ENCODE results near the gene B4GALT6. TPM values are rescaled to one million over a fixed set of nuclear protein-coding genes. Genes with fewer than 3 reads are reported as not detected.

The B4GALT6 gene
- total RNA-seq, 1 donor from 2014 or later, result 46.3 TPM

- TF ChIP-seq CTCF (IDR thresholded peaks at IDR 0.05; ENCODE audit: unreplicated experiment), result no peak
- DNase-seq (ENCODE audit: low spot score in 2 of 2, unreplicated experiment in 2 of 2), result no peak
- no peaks in the 10 kb centered on the region for H3K9me3 Mint-ChIP-seq
- no peaks in the 10 kb centered on the region for H3K27me3 Mint-ChIP-seq (ENCODE audit: low read depth)
- no peaks in the 10 kb centered on the region for H3K4me1 Mint-ChIP-seq
- H3K4me3 Mint-ChIP-seq, result no peak overlapping the region
- H3K36me3 Mint-ChIP-seq, result no peaks in the 10 kb centered on the region
- H3K27ac Mint-ChIP-seq, result no peak overlapping the region
Measured at GRCh38 chr18:31578126-31578525, 106.3 kb downstream of the B4GALT6 start.

- DNase-seq (ENCODE audit: low spot score in 2 of 2, unreplicated experiment in 2 of 2), result no peak
- Mint-ChIP-seq H3K4me1 (no peaks in the 10 kb centered on the region), H3K36me3 (no peaks in the 10 kb centered on the region), H3K9me3 (no peaks in the 10 kb centered on the region), H3K27ac (no peak overlapping the region), H3K27me3 (ENCODE audit: low read depth) (no peaks in the 10 kb centered on the region), H3K4me3 (no peak overlapping the region)
- no peak for TF ChIP-seq CTCF (IDR thresholded peaks at IDR 0.05; ENCODE audit: unreplicated experiment)
Measured at GRCh38 chr18:31577195-31577594, 107.2 kb downstream of the B4GALT6 start.

GRCh38 chr18:31576670-31577069 lies 107.7 kb downstream of the B4GALT6 start:
- no peaks in the 10 kb centered on the region for H3K9me3 Mint-ChIP-seq
- H3K4me3 Mint-ChIP-seq, result no peak overlapping the region
- H3K27me3 Mint-ChIP-seq (ENCODE audit: low read depth), result no peaks in the 10 kb centered on the region
- no peaks in the 10 kb centered on the region for H3K36me3 Mint-ChIP-seq
- H3K4me1 Mint-ChIP-seq, result no peaks in the 10 kb centered on the region
- no peak overlapping the region for H3K27ac Mint-ChIP-seq
- TF ChIP-seq CTCF (IDR thresholded peaks at IDR 0.05; ENCODE audit: unreplicated experiment), result no peak
- no peak for DNase-seq (ENCODE audit: low spot score in 2 of 2, unreplicated experiment in 2 of 2)

GRCh38 chr18:31575515-31576257 lies 108.7 kb downstream of the B4GALT6 start:
- no peaks in the 10 kb centered on the region for H3K36me3 Mint-ChIP-seq
- no peak for TF ChIP-seq CTCF (IDR thresholded peaks at IDR 0.05; ENCODE audit: unreplicated experiment)

GRCh38 chr18:31574359-31574758 lies 110.0 kb downstream of the B4GALT6 start:
- no peak for TF ChIP-seq CTCF (IDR thresholded peaks at IDR 0.05; ENCODE audit: unreplicated experiment)
- DNase-seq (ENCODE audit: low spot score in 2 of 2, unreplicated experiment in 2 of 2), result no peak
- no peak overlapping the region for H3K27ac Mint-ChIP-seq
- no peaks in the 10 kb centered on the region for H3K27me3 Mint-ChIP-seq (ENCODE audit: low read depth)
- no peaks in the 10 kb centered on the region for H3K4me1 Mint-ChIP-seq
- no peak overlapping the region for H3K4me3 Mint-ChIP-seq
- no peaks in the 10 kb centered on the region for H3K36me3 Mint-ChIP-seq
- H3K9me3 Mint-ChIP-seq, result no peaks in the 10 kb centered on the region

More at GRCh38 chr18:31575515-31576257, 108.7 kb downstream of the B4GALT6 start:
- no peaks in the 10 kb centered on the region for H3K9me3 Mint-ChIP-seq
- H3K27ac Mint-ChIP-seq, result no peak overlapping the region
- no peak overlapping the region for H3K4me3 Mint-ChIP-seq
- no peaks in the 10 kb centered on the region for H3K4me1 Mint-ChIP-seq
- DNase-seq (ENCODE audit: low spot score in 2 of 2, unreplicated experiment in 2 of 2), result no peak
- H3K27me3 Mint-ChIP-seq (ENCODE audit: low read depth), result no peaks in the 10 kb centered on the region

Other genes starting within 250 kb of the B4GALT6 start
- gene DSG3, start 236.8 kb downstream of the B4GALT6 start, total RNA-seq, result 0.09 to 0.16 TPM (median 0.13 TPM) in 3 replicates
- 98.0 to 102 TPM (median 98.4 TPM) in 3 replicates for gene DSG2, start 186.4 kb downstream of the B4GALT6 start, total RNA-seq
- 2.2 TPM in 1 of 3 replicates, not detected in the others for gene TTR, start 92.7 kb downstream of the B4GALT6 start, total RNA-seq
- gene SLC25A52, start 76.3 kb upstream of the B4GALT6 start, total RNA-seq, result not detected in 3 replicates

All from mesothelial cell of epicardium (in vitro differentiated cells).